ENCODE data around the gene SLC4A8. TPM values are rescaled to one million over a fixed set of nuclear protein-coding genes. Genes with fewer than 3 reads are reported as not detected.

SLC4A8 gene
- total and polyA plus RNA-seq, 5 donors = 0.02 to 0.50 (median 0.24) TPM

DNA sequence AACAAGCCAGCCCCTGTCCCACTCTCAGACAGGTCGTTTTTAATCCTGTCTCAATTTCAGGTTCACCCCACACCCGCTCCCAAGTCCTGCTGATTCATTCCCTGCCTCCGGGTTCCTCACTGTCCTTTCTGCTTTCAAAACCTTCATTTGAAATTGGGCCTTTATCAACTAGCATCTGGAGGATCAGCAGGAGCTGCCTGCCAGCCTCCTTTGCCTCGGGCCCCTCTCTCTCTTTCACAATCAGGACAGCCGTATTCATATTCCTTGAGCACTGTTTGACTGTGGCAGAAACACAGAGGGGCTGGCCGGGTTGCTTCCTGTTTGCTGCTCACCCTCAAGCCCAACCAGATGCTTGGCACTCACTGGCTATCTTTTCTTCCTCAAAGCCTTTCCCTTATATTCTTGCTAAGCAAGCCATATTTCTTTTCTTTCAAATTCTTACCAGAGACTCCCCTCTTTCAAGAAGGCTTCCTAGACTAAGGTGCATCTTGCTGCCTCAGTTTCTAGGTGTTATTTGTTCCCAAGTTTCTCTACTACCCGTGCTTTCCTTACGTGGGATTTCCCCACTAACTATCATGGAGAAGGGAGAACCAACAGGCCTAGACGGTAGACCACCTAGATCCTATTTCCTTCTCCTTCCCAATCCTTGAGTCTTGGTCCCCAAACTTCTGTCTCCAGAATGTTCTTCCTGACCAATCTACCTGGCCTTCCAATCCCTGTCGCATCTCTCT, 36.4 kb upstream of the SLC4A8 start:
- H3K4me3 ChIP-seq (ENCODE audit: low read length) = no peak overlapping the region
- H3K27me3 ChIP-seq (ENCODE audit: control insufficient read depth, insufficient read depth) = no peaks in the 10 kb centered on the region
- intact Hi-C loops (cut with DNase I) = no loop called here
- peak in 2 of 3 donors; percentile 62 to 63 for DNase-seq
- no peak overlapping the region for H3K27ac ChIP-seq (ENCODE audit: low read length)
- H3K9me3 ChIP-seq (ENCODE audit: control insufficient read depth, low read length) = no peaks in the 10 kb centered on the region
- peaks cover 2% of the 10 kb centered on the region for H3K4me1 ChIP-seq (ENCODE audit: control insufficient read depth, insufficient read depth, low read length)
- ATAC-seq = no peak
- WGBS = 58% methylated on average over 10 of the region's 10 CpGs

DNA sequence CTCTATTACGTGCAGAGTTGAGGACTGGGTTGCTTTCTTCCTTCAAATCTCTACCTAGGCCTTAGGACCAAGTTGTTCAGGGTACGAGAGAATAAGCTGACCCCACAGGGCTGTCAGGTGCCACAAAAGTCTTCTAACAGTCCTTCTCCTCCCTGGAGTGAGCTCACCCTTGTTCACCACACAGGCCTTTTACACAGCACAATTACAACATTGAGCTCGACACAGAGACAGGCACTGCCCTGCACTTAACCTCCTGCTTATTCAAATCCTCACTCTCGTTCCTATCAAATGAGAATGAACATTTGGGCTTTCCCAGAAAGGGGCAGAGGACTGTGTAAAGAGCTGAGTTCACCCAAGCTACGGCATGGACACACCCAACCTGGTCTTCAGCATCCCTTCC, 35.8 kb upstream of the SLC4A8 start:
- Histone ChIP-seq H3K27ac (ENCODE audit: low read length) (no peak overlapping the region), H3K9me3 (ENCODE audit: control insufficient read depth, low read length) (no peaks in the 10 kb centered on the region), H3K4me3 (ENCODE audit: low read length) (no peak overlapping the region), H3K4me1 (ENCODE audit: control insufficient read depth, insufficient read depth, low read length) (peaks cover 2% of the 10 kb centered on the region), H3K27me3 (ENCODE audit: control insufficient read depth, insufficient read depth) (no peaks in the 10 kb centered on the region)
- no peak for DNase-seq
- intact Hi-C loops (cut with DNase I) = no loop called here
- ATAC-seq = no peak
- whole genome bisulfite sequencing = 92% methylated on average over 5 of the region's 5 CpGs

DNA sequence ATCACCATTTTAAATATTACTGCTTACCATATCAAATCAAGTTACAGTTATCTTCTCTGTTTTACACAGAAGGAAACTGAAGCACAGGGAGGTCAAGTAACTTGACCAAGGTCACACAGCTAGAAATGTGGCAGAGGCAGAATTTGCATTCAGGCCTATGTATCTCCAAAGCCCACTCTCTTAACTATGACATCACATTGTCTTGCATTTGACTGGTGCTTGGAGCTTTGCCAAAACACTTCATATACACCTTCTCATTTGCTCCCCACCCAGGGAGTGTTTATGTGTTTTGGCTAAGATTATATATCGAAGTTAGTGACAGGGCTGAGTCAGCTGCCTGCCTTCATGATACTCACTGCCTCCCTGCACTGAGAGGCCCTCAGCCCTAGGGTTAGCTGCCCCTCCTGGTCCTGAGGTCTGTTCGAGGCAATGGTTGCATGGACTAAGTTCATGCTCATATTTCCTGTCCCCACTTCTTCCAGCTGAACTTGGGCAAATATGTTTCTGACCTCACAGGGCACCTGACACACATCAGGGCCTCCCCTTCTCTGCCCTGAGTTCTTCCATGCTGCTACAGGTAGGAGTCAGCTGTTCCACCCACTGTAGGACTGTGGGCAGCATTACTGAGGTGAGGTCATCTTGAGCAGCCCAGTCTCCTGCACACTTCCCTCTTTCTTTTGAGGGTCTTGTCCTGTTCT, 35.2 kb upstream of the SLC4A8 start:
- DNase-seq (no peak), ATAC-seq (no peak)
- WGBS = 82% methylated on average over 2 of the region's 2 CpGs
- Histone ChIP-seq H3K9me3 (ENCODE audit: control insufficient read depth, low read length) (no peaks in the 10 kb centered on the region), H3K27me3 (ENCODE audit: control insufficient read depth, insufficient read depth) (no peaks in the 10 kb centered on the region), H3K4me3 (ENCODE audit: low read length) (no peak overlapping the region), H3K4me1 (ENCODE audit: control insufficient read depth, insufficient read depth, low read length) (peaks cover 2% of the 10 kb centered on the region), H3K27ac (ENCODE audit: low read length) (no peak overlapping the region)
- intact Hi-C loops (cut with DNase I) = no loop called here

DNA sequence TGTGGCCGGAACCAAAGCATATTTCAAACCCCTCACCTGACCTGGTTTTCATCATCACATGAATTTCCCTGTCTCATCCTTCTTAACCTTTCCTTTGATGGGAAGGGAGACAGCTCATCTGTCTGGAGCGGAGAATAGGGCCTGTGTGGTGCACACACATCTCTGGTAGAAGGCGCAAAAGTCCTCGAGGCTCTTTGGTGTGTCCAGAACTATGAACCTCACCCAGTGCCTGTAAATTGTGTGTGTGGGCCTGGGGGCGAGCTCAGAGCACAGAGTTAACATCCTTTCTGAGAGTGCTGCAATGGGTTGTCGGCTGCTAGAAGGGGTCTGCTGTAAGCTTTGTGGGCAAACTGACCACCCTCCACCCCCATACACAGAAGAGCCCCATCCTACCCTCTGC, 34.2 kb upstream of the SLC4A8 start:
- no peak for ATAC-seq
- intact Hi-C loops (cut with DNase I) = no loop called here
- WGBS = 86% methylated on average over 6 of the region's 6 CpGs
- DNase-seq = no peak
- no peaks in the 10 kb centered on the region for H3K9me3 ChIP-seq (ENCODE audit: control insufficient read depth, low read length)
- peaks cover 2% of the 10 kb centered on the region for H3K4me1 ChIP-seq (ENCODE audit: control insufficient read depth, insufficient read depth, low read length)
- no peak overlapping the region for H3K4me3 ChIP-seq (ENCODE audit: low read length)
- H3K27ac ChIP-seq (ENCODE audit: low read length) = no peak overlapping the region
- no peaks in the 10 kb centered on the region for H3K27me3 ChIP-seq (ENCODE audit: control insufficient read depth, insufficient read depth)

DNA sequence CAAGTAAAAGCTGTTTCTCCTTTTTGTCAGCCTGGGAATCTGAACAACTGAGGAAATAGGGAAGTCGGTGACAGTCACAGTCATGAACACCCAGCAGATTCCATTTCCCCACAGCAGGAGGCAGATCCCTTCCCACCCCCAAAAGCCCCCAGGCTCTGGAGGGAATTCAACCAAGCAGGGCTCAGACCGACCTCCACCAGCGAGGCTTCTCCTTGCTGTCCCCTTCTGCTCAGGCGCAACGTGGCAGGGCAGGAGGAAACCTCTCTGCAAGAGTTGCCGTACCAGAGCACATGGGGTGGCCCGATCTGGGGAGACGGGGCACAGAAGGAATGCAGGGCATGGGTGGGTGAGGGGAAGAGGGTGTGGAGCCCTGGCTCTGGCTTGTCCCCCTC, 33.7 kb upstream of the SLC4A8 start:
- 20% methylated on average over 8 of the region's 8 CpGs for WGBS
- ATAC-seq (peak; percentile 27 to 33), DNase-seq (no peak)
- Histone ChIP-seq H3K27ac (ENCODE audit: low read length) (no peak overlapping the region), H3K9me3 (ENCODE audit: control insufficient read depth, low read length) (no peaks in the 10 kb centered on the region), H3K27me3 (ENCODE audit: control insufficient read depth, insufficient read depth) (no peaks in the 10 kb centered on the region), H3K4me1 (ENCODE audit: control insufficient read depth, insufficient read depth, low read length) (peaks cover 2% of the 10 kb centered on the region), H3K4me3 (ENCODE audit: low read length) (peak overlapping the region; percentile 74)
- intact Hi-C loops (cut with DNase I) = no loop called here

DNA sequence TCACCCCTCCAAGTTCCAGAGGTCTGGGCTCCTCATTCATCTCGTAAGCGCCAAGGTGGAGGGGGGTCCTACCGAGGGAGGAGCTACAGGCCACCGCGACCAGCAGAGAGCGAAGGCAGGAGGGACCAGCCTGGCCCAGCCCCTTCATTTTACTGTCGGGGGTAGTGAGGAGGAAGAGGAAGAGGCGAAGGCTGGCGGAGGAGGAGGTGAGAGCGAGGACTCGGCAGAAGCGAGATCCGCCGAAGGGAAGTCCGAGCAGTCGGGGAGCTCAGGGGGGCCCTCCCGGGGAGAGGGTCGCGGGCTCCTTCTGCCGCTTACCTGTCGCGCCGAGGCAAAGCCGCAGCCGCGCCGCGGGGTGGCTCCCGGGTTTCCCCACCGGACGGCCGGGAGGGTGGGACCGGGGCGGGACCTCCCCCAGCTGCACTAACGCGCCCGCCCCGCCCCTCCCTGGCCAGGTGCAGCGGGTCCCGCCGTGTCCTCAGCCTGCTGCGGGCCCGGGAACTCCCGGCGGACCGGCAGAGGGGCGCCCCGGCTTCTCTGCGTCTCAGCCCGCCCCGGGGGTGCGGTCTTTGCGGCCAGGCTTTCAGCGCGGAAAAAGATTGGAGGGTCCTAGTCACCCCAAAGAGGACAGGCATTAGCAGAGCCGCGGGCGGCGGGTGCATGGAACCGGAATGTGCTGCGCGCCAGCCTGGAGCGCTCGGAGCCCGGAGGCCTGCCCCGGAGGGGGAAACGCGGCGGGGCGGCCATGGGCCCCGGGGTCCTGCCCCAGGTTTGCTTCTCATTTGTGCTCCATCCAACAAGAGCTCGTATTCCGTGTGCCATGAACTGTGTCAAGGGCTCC, 33.1 kb upstream of the SLC4A8 start, which contains the start of gene GALNT6:
Gene GALNT6, minus strand, starts transcription at position 124 of the 841 bp plus-strand sequence. CDS start 11,625 bp downstream, outside the sequence.
- ATAC-seq (peak; percentile 61 to 67), DNase-seq (peak; percentile 30 to 65 (median 64))
- Histone ChIP-seq H3K27me3 (ENCODE audit: control insufficient read depth, insufficient read depth) (no peaks in the 10 kb centered on the region), H3K4me1 (ENCODE audit: control insufficient read depth, insufficient read depth, low read length) (peaks cover 2% of the 10 kb centered on the region), H3K9me3 (ENCODE audit: control insufficient read depth, low read length) (no peaks in the 10 kb centered on the region), H3K4me3 (ENCODE audit: low read length) (peak within 1 kb of the TSS; percentile 74), H3K27ac (ENCODE audit: low read length) (no peak within 1 kb of the TSS)
- intact Hi-C loops (cut with DNase I) = no loop called here
- WGBS = 1% methylated on average over 73 of the region's 73 CpGs

DNA sequence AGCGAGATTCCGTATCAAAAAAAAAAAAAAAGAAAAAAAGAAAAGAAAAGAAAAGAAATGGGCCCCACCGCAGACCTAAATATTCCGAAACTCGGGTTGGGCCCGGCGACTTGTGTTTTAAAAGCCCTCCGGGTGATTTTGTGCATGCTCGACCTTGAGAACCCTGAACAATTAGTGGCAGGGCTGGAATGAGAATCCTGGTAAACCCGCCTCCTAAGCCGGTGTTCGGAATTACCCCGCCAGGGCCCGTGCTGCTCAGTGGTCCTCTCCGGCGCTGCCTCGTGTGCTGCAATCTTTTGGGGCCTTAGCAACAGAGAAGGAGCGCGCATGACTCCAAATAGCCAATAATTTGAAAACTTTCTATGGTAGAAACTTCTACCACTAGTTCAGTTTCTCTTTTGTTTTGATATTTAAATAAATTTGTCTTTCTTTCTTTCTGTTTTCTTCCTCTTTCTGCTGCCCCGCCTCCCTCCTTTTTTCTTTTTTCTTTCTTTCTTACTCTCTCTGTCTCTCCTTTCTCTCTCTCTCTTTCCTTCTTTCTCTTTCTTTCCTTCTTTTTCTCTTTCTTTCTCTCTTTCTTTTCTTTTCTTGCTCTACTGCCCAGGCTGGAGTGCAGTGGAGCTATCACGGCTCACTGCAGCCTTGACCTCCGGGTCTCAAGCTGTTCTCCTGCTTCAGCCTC, 31.9 kb upstream of the SLC4A8 start:
- no peaks in the 10 kb centered on the region for H3K9me3 ChIP-seq (ENCODE audit: control insufficient read depth, low read length)
- H3K27ac ChIP-seq (ENCODE audit: low read length) = no peak overlapping the region
- H3K4me1 ChIP-seq (ENCODE audit: control insufficient read depth, insufficient read depth, low read length) = peaks cover 2% of the 10 kb centered on the region
- peak in 1 of 2 donors; percentile 29 for ATAC-seq
- peak overlapping the region; percentile 33 for H3K4me3 ChIP-seq (ENCODE audit: low read length)
- peak in 1 of 3 donors; percentile 69 for DNase-seq
- intact Hi-C loops (cut with DNase I) = no loop called here
- H3K27me3 ChIP-seq (ENCODE audit: control insufficient read depth, insufficient read depth) = no peaks in the 10 kb centered on the region
- 48% methylated on average over 22 of the region's 22 CpGs for WGBS

DNA sequence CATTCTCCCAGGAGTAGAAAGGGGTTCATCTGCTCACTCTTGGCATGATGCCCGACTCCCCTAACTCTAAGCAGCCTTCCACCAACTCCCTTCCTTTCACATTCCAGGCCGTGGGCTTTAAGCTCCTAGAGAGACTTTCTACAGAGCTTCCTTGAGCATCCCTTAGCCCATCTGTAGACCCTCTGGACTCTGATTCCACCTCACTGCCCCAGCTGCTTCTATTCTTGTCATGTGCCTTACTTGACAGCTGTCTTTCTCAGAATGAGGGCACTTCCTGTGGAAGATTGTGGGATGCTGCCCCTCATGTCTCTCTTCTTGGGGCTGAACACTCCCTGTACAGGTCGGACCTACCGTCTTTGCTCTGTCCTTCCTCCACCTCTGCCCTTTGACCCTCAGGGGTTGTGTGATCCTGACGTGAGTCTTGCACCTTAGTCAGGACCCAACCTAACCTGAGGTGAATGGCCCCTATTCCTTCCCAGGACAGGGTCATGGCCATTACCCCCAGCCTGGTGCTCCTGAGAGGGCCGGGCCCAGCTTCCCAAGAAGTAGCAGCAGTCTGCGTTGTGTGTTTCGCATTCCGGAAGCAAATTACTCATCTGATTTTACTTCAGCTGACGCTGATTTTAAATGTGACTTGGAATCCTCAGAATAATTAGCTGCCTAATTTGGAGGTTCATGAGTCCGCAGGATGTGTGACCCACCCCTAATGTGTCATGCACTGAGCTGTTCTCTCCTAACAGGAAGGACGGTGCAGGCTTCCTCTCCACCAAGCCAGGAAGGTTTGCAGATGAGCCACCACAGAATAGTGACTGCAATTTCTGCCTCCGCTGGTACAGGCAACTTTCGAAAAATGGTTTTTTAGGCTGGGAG, 30.7 kb upstream of the SLC4A8 start:
- H3K27me3 ChIP-seq (ENCODE audit: control insufficient read depth, insufficient read depth) = no peaks in the 10 kb centered on the region
- H3K4me3 ChIP-seq (ENCODE audit: low read length) = no peak overlapping the region
- H3K9me3 ChIP-seq (ENCODE audit: control insufficient read depth, low read length) = no peaks in the 10 kb centered on the region
- 74% methylated on average over 14 of the region's 14 CpGs for WGBS
- peaks cover 2% of the 10 kb centered on the region for H3K4me1 ChIP-seq (ENCODE audit: control insufficient read depth, insufficient read depth, low read length)
- peak; percentile 42 to 80 for ATAC-seq
- no peak overlapping the region for H3K27ac ChIP-seq (ENCODE audit: low read length)
- no peak for DNase-seq
- intact Hi-C loops (cut with DNase I) = no loop called here

DNA sequence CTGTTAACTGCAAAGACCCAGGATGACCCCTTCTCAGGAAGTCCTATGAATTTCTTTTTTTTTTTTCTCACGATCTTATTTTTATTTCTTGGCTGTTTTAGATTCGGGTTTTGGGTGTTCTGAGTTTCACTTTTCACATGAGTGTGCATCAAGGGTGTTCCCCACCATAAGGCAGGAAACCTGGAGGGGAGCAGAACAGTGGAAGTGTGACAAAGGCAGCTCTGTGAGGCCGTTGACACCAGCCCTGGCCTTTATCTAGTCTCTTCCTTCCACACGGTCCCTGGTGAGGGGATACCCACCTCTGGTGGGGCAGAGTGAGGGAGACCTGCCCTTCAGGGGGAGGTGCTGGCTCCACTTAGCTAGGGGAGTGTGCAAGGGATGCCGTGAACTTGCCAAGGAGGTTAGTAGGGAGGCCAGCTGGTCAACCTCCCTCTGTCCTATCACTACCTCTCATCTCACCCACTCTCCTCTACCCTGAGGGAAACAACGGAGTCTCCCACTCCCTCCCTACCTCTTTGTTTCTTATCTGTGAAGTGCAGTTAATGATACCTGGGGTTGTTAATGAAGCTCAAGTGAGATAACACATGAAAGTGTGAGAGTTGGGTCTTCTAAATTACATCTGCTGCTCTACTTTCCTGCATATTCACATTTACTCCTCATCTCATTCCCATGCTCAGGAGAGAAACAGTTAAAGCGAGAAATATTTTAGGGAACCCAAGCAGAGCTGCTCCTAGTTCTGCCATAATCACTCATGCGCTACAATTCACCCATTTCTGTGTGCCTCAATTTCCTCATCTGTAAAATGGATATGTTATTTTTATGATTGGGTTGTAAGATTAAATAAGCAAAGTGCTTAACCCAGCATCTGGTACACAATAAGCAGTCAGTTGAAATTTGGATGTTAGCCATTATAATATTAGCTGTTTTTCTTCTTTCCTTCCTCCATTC, 29.1 kb upstream of the SLC4A8 start:
- no peak overlapping the region for H3K27ac ChIP-seq (ENCODE audit: low read length)
- no peak overlapping the region for H3K4me3 ChIP-seq (ENCODE audit: low read length)
- H3K9me3 ChIP-seq (ENCODE audit: control insufficient read depth, low read length) = no peaks in the 10 kb centered on the region
- intact Hi-C loops (cut with DNase I) = no loop called here
- H3K4me1 ChIP-seq (ENCODE audit: control insufficient read depth, insufficient read depth, low read length) = peaks cover 2% of the 10 kb centered on the region
- ATAC-seq (no peak), DNase-seq (no peak)
- 46% methylated on average over 8 of the region's 8 CpGs for WGBS
- no peaks in the 10 kb centered on the region for H3K27me3 ChIP-seq (ENCODE audit: control insufficient read depth, insufficient read depth)
